PC-3 (cell line): ENCODE measurements around the gene FGF1. TPM values are rescaled to one million over a fixed set of nuclear protein-coding genes. Genes with fewer than 3 reads are reported as not detected.

ENCODE experiments used
- ATAC-seq: fragments of 200-7000 bp; cut with Tn5 transposase; 2 replicates; pipeline ENCODE4 v1.9.1; 2020; ENCODE audit warnings: mild to moderate bottlenecking, moderate library complexity
- BruUV-seq: library from RNA; stranded (reverse); fragments of 400-500 nt; replicated peaks from 2 replicates; lab custom pipeline; 2021; lab: Mats Ljungman, UMichigan
- CTCF ChIA-PET: fragments of 300-600 bp; sonication (Branson Sonifier 250); formaldehyde crosslinking; loops from one replicate; lab custom pipeline; 2022; ENCODE audit warnings: antibody characterized with exemption; lab: Charles Lee
- POLR2A ChIA-PET: fragments of 300-600 bp; sonication (Branson Sonifier 250); formaldehyde crosslinking; loops from one replicate; lab custom pipeline; 2022; ENCODE audit warnings: antibody characterized with exemption; ENCODE audit not compliant: unreplicated experiment; lab: Charles Lee
- DNase-seq: peaks from one replicate; pipeline ENCODE4 v3.0.0-alpha.2; 2015
- H2AFZ ChIP-seq: fragments of 300-600 bp; sonication (generic); 2 replicates; pipeline ENCODE4 v1.6.0; 2016; ENCODE audit warnings: antibody characterized with exemption, low read length
- H3F3A ChIP-seq: fragments of 300-600 bp; sonication (generic); one replicate; pipeline ENCODE4 v1.6.0; 2017; ENCODE audit warnings: antibody characterized with exemption, low read length, control low read depth, mild to moderate bottlenecking; ENCODE audit not compliant: unreplicated experiment
- H3K27ac ChIP-seq: fragments of 300-600 bp; sonication (generic); 2 replicates; pipeline ENCODE4 v1.5.1; 2016; ENCODE audit warnings: mild to moderate bottlenecking, low read length
- H3K27me3 ChIP-seq: fragments of 300-600 bp; sonication (generic); 2 replicates; pipeline ENCODE4 v1.6.1; 2016; ENCODE audit warnings: low read length, mixed read lengths
- H3K36me3 ChIP-seq: fragments of 300-600 bp; sonication (generic); 2 replicates; pipeline ENCODE4 v1.6.1; 2016; ENCODE audit warnings: low read depth, mixed run types, low read length, mixed read lengths
- H3K4me1 ChIP-seq: fragments of 300-600 bp; sonication (generic); 2 replicates; pipeline ENCODE4 v1.5.1; 2016; ENCODE audit warnings: low read length; ENCODE audit not compliant: insufficient read depth
- H3K4me2 ChIP-seq: fragments of 300-600 bp; sonication (generic); 2 replicates; pipeline ENCODE4 v1.6.0; 2016; ENCODE audit warnings: low read length
- H3K4me3 ChIP-seq: fragments of 300-600 bp; sonication (generic); 2 replicates; pipeline ENCODE4 v1.5.1; 2016; ENCODE audit warnings: mild to moderate bottlenecking, low read length, mixed read lengths
- H3K79me2 ChIP-seq: fragments of 300-600 bp; sonication (generic); 2 replicates; pipeline ENCODE4 v1.6.1; 2017; ENCODE audit warnings: low read length, mixed read lengths
- H3K9ac ChIP-seq: fragments of 300-600 bp; sonication (generic); 2 replicates; pipeline ENCODE4 v1.6.0; 2016; ENCODE audit warnings: mild to moderate bottlenecking, low read length
- H3K9me2 ChIP-seq: fragments of 300-600 bp; sonication (generic); replicated peaks from 2 replicates; pipeline ENCODE4 v1.6.1; 2016; ENCODE audit warnings: mixed run types, low read length, mixed read lengths
- H3K9me3 ChIP-seq: fragments of 300-600 bp; sonication (generic); 2 replicates; pipeline ENCODE4 v1.6.1; 2016; ENCODE audit warnings: low read length, mixed read lengths
- H4K20me1 ChIP-seq: fragments of 300-600 bp; sonication (generic); 2 replicates; pipeline ENCODE4 v1.6.1; 2016; ENCODE audit warnings: low read length, mixed read lengths
- EZH2 ChIP-seq: fragments of 300-600 bp; sonication (generic); IDR thresholded peaks from one replicate; pipeline ENCODE4 v1.6.1; 2017; ENCODE audit warnings: antibody characterized with exemption, mild to moderate bottlenecking, low read length; ENCODE audit not compliant: unreplicated experiment
- EZH2phosphoT487 ChIP-seq: fragments of 300-600 bp; sonication (generic); IDR thresholded peaks from 2 replicates; pipeline ENCODE4 v1.6.1; 2018; ENCODE audit warnings: mild to moderate bottlenecking, antibody characterized with exemption, low read length, borderline replicate concordance
- intact Hi-C: fragments of 100-400 bp; cut with micrococcal nuclease; formaldehyde crosslinking; loops from 2 replicates; pipeline ENCODE4 v1.9.0; 2023
- total RNA-seq: library from RNA; depleted of rRNA; stranded (reverse); fragments of >200 nt; gene quantifications from 2 replicates; pipeline ENCODE4 v1.2.3, GENCODE V29; 2014
- TF ChIP-seq, protein P1 (sequence below): fragments of 300-600 bp; sonication (generic); conservative IDR thresholded peaks from 2 replicates; pipeline ENCODE4 v1.5.1; 2017; ENCODE audit warnings: antibody characterized with exemption, low read depth, mild to moderate bottlenecking, low read length

FGF1 gene
- total RNA-seq, 1 experiment from 2014 or later = 1.5 TPM

DNA sequence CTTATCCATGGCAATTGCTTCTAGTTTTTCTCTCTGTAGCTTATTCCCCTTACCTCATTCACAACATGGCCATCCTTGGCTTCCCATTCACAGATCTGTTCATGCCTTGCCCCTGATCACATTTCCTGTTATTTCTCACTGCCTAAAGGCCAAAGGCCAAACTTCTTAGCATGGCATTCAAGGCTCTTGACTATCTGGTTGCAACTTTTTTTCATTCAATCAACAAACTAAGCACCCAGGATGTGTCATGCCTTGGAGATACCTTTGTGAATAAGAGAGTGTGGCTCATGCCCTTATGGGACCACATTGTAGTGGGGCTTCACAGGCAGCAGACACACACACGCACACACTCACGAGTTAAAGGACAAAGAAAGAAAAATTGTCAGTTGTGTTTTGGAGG, 27.6 kb downstream of the FGF1 start:
- no TSS peak for BruUV-seq
- Histone ChIP-seq H3K4me2 (no peak overlapping the region), H2AFZ (no peak overlapping the region), H3K4me1 (0 out of 2 replicates have a peak, but pooled peaks cover 4% of the 10 kb centered on the region), H4K20me1 (no peaks in the 10 kb centered on the region), H3K4me3 (no peak overlapping the region), H3K9me3 (no peaks in the 10 kb centered on the region), H3K9me2 (no peaks in the 10 kb centered on the region), H3K9ac (no peak overlapping the region), H3K79me2 (no peaks in the 10 kb centered on the region), H3K36me3 (no peaks in the 10 kb centered on the region), H3K27ac (no peak overlapping the region), H3F3A (no peaks in the 10 kb centered on the region), H3K27me3 (no peaks in the 10 kb centered on the region)
- CTCF ChIA-PET = no interaction called here
- TF ChIP-seq, protein P1, sequence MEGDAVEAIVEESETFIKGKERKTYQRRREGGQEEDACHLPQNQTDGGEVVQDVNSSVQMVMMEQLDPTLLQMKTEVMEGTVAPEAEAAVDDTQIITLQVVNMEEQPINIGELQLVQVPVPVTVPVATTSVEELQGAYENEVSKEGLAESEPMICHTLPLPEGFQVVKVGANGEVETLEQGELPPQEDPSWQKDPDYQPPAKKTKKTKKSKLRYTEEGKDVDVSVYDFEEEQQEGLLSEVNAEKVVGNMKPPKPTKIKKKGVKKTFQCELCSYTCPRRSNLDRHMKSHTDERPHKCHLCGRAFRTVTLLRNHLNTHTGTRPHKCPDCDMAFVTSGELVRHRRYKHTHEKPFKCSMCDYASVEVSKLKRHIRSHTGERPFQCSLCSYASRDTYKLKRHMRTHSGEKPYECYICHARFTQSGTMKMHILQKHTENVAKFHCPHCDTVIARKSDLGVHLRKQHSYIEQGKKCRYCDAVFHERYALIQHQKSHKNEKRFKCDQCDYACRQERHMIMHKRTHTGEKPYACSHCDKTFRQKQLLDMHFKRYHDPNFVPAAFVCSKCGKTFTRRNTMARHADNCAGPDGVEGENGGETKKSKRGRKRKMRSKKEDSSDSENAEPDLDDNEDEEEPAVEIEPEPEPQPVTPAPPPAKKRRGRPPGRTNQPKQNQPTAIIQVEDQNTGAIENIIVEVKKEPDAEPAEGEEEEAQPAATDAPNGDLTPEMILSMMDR = no peak
- TF ChIP-seq EZH2phosphoT487 = no peak
- TF ChIP-seq EZH2 = no peak
- DNase-seq = no peak
- ATAC-seq = no peak
- intact Hi-C loops = loop anchor here (5.0 kb wide), 1 partner anchor 224 kb away; no protein-coding TSS in a partner anchor
- POLR2A ChIA-PET = no interaction called here

DNA sequence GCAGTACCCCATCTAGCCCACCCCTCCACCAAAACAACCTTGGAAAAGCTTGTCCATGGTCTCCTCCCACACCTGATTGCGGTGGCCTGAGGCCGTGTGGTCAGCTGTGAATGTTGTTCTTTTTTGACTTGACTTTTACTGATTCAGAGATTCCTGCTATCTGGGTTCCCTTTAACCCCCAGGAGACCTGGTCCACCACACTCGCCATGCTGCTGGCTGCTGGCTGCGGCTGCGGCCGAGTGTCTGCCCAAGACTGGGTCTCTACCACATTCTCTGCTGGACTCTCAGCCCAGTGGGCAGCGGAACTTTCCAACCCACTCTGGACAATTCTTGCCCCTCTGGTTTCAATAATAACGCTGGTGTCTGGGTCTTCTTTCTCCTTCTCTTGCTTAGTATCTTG, 28.4 kb downstream of the FGF1 start:
- no peak for ATAC-seq
- Histone ChIP-seq H3K36me3 (no peaks in the 10 kb centered on the region), H3K79me2 (no peaks in the 10 kb centered on the region), H3K27ac (no peak overlapping the region), H3K4me2 (no peak overlapping the region), H3F3A (no peaks in the 10 kb centered on the region), H2AFZ (no peak overlapping the region), H3K4me3 (no peak overlapping the region), H4K20me1 (no peaks in the 10 kb centered on the region), H3K9ac (no peak overlapping the region), H3K4me1 (0 out of 2 replicates have a peak, but pooled peaks cover 4% of the 10 kb centered on the region), H3K9me3 (no peaks in the 10 kb centered on the region), H3K9me2 (no peaks in the 10 kb centered on the region), H3K27me3 (no peaks in the 10 kb centered on the region)
- intact Hi-C loops = loop anchor here (5.0 kb wide), 1 partner anchor 225 kb away; no protein-coding TSS in a partner anchor
- no peak for DNase-seq
- ChIA-PET CTCF (no interaction called here), POLR2A (no interaction called here)
- BruUV-seq = no TSS peak
- no peak for TF ChIP-seq EZH2phosphoT487
- no peak for TF ChIP-seq EZH2
- TF ChIP-seq, protein P1 = no peak
